GM18505 (cell line): ENCODE results near the gene CTDNEP1.
"Not testable (repeated sequence)": the region's sequence is repeated elsewhere in the genome, so short reads cannot be mapped to it uniquely, and the experiment has no call there.

ENCODE experiments used
- ATAC-seq: cut with Tn5 transposase; IDR thresholded peaks from one replicate; pipeline ENCODE4 v1.9.1; 2021; ENCODE audit not compliant: unreplicated experiment
- POLR2A ChIP-seq: IDR thresholded peaks from 4 replicates; pipeline ENCODE4 v1.6.1; 2011; ENCODE audit warnings: borderline replicate concordance; ENCODE audit not compliant: insufficient read depth, insufficient read length; ENCODE audit errors: extremely low read depth

The CTDNEP1 gene

GRCh38 chr17:7249214-7249613 lies 2.3 kb downstream of the CTDNEP1 start:
- no peak for ATAC-seq
- no peak for TF ChIP-seq POLR2A

GRCh38 chr17:7248796-7249195 lies 2.7 kb downstream of the CTDNEP1 start:
- no peak for ATAC-seq
- no peak for TF ChIP-seq POLR2A

GRCh38 chr17:7246779-7247178 lies 4.8 kb downstream of the CTDNEP1 start:
- ATAC-seq = no peak
- TF ChIP-seq POLR2A = no peak

GRCh38 chr17:7243838-7244237 lies 7.7 kb downstream of the CTDNEP1 start:
- ATAC-seq = not testable (repeated sequence)

GRCh38 chr17:7243453-7243729 lies 8.1 kb downstream of the CTDNEP1 start:
- no peak for ATAC-seq
- TF ChIP-seq POLR2A = no peak

GRCh38 chr17:7242717-7243452 lies 8.6 kb downstream of the CTDNEP1 start:
- ATAC-seq = peak; percentile 39
- TF ChIP-seq POLR2A = peak; percentile 64

- ATAC-seq = peak; percentile 37
- TF ChIP-seq POLR2A = peak; percentile 46
These were observed 9.5 kb downstream of the CTDNEP1 start, which contains the start of gene GABARAP for GRCh38 chr17:7241783-7242716. TSS of gene GABARAP (minus strand) at chr17:7242449. CDS start at chr17:7242330, 119 bp downstream.

- no peak for TF ChIP-seq POLR2A
- ATAC-seq = no peak
These were observed 10.3 kb downstream of the CTDNEP1 start for GRCh38 chr17:7241090-7241733.

- TF ChIP-seq POLR2A = no peak
- no peak for ATAC-seq
These were observed 11.2 kb downstream of the CTDNEP1 start for GRCh38 chr17:7240375-7240774.

GRCh38 chr17:7239091-7240027 lies 12.2 kb downstream of the CTDNEP1 start, which contains the start of gene PHF23:
TSS of gene PHF23 (minus strand) at chr17:7239457. CDS start at chr17:7239279, 178 bp downstream.
- peak; percentile 40 for TF ChIP-seq POLR2A
- ATAC-seq = peak; percentile 37

- no peak for TF ChIP-seq POLR2A
- no peak for ATAC-seq
These were observed 13.0 kb downstream of the CTDNEP1 start for GRCh38 chr17:7238420-7239090.
